GM23338 (cell line): Measurements from ENCODE around the gene SRGAP3. TPM values are rescaled to one million over a fixed set of nuclear protein-coding genes. Genes with fewer than 3 reads are reported as not detected.

Experiments
- ATAC-seq: fragments of 200-7000 bp; cut with Tn5 transposase; 3 replicates; pipeline ENCODE4 v1.9.1; 2020
- DNase-seq: peaks from one replicate; pipeline ENCODE4 v3.0.0-alpha.2; 2015; ENCODE audit warnings: low spot score
- H2AFZ ChIP-seq: fragments of 200-600 bp; sonication (generic); 2 replicates; pipeline ENCODE4 v1.8.0; 2016; ENCODE audit warnings: antibody characterized with exemption, mild to moderate bottlenecking, moderate library complexity
- H3F3A ChIP-seq: fragments of 200-600 bp; sonication (generic); replicated peaks from 2 replicates; pipeline ENCODE4 v1.8.0; 2017; ENCODE audit warnings: antibody characterized with exemption, mixed run types, low read depth
- H3K27ac ChIP-seq: fragments of 200-600 bp; sonication (generic); 2 replicates; pipeline ENCODE4 v1.6.1; 2016; ENCODE audit warnings: low read depth
- H3K27me3 ChIP-seq: fragments of 200-600 bp; sonication (generic); 2 replicates; pipeline ENCODE4 v1.8.0; 2016; ENCODE audit warnings: mild to moderate bottlenecking, mixed run types, moderate library complexity; ENCODE audit not compliant: insufficient read depth
- H3K36me3 ChIP-seq: fragments of 200-600 bp; sonication (generic); 2 replicates; pipeline ENCODE4 v1.8.0; 2016; ENCODE audit warnings: mild to moderate bottlenecking; ENCODE audit not compliant: insufficient read depth
- H3K4me1 ChIP-seq: fragments of 200-600 bp; sonication (generic); 2 replicates; pipeline ENCODE4 v1.8.0; 2016; ENCODE audit warnings: mild to moderate bottlenecking, moderate library complexity; ENCODE audit not compliant: insufficient read depth
- H3K4me2 ChIP-seq: fragments of 200-600 bp; sonication (generic); 2 replicates; pipeline ENCODE4 v1.7.1; 2017; ENCODE audit warnings: mixed run types
- H3K4me3 ChIP-seq: fragments of 200-600 bp; sonication (generic); 2 replicates; pipeline ENCODE4 v1.6.1; 2016; ENCODE audit warnings: mixed run types
- H3K79me2 ChIP-seq: fragments of 200-600 bp; sonication (generic); replicated peaks from 2 replicates; pipeline ENCODE4 v1.8.0; 2017; ENCODE audit warnings: mild to moderate bottlenecking; ENCODE audit not compliant: insufficient read depth
- H3K9me2 ChIP-seq: fragments of 200-600 bp; sonication (generic); 2 replicates; pipeline ENCODE4 v1.8.0; 2017; ENCODE audit not compliant: insufficient read depth
- H4K20me1 ChIP-seq: fragments of 200-600 bp; sonication (generic); replicated peaks from 2 replicates; pipeline ENCODE4 v1.8.0; 2017; ENCODE audit warnings: mild to moderate bottlenecking; ENCODE audit not compliant: insufficient read depth
- H3K27ac Mint-ChIP-seq: 2 replicates; pipeline ENCODE4 v1.8.0; 2020; ENCODE audit warnings: inconsistent platforms, mild to moderate bottlenecking, moderate library complexity, mixed read lengths
- H3K27me3 Mint-ChIP-seq: 3 replicates; pipeline ENCODE4 v1.8.0; 2022; ENCODE audit warnings: low read depth, mild to moderate bottlenecking, moderate library complexity, mixed read lengths, inconsistent platforms; ENCODE audit not compliant: insufficient read depth, poor library complexity
- H3K36me3 Mint-ChIP-seq: 3 replicates; pipeline ENCODE4 v1.8.0; 2021; ENCODE audit warnings: low read depth, mild to moderate bottlenecking, inconsistent platforms, moderate library complexity, mixed read lengths
- H3K4me1 Mint-ChIP-seq: 3 replicates; pipeline ENCODE4 v1.8.0; 2020; ENCODE audit warnings: mild to moderate bottlenecking, inconsistent platforms, mixed read lengths
- H3K4me3 Mint-ChIP-seq: 3 replicates; pipeline ENCODE4 v1.8.0; 2021; ENCODE audit warnings: moderate library complexity, mild to moderate bottlenecking, inconsistent platforms, mixed read lengths
- H3K9me3 Mint-ChIP-seq: 3 replicates; pipeline ENCODE4 v1.8.0; 2020; ENCODE audit warnings: moderate library complexity, mild to moderate bottlenecking, inconsistent platforms, mixed read lengths
- CREB1 ChIP-seq: fragments of 250-450 bp; sonication (Bioruptor Pico); IDR thresholded peaks from 2 replicates; pipeline ENCODE4 v1.5.0; 2020; ENCODE audit warnings: low read depth, mild to moderate bottlenecking, moderate library complexity
- CTCF ChIP-seq, 2 experiments: fragments of 200-600 bp in 1 of 2; sonication (generic) in 1 of 2; conservative IDR thresholded peaks; 2 replicates each; pipeline versions ENCODE4 v1.5.1 to v1.6.1; 2016 to 2017; ENCODE audit warnings: antibody characterized with exemption in 2 of 2, low read depth in 2 of 2, mild to moderate bottlenecking in 2 of 2, moderate library complexity in 1 of 2
- EZH2 ChIP-seq: fragments of 200-600 bp; sonication (generic); IDR thresholded peaks from one replicate; pipeline ENCODE4 v1.8.0; 2017; ENCODE audit warnings: antibody characterized with exemption, mild to moderate bottlenecking, low read depth; ENCODE audit not compliant: unreplicated experiment
- JUNB ChIP-seq: IDR thresholded peaks from one replicate; pipeline ENCODE4 v1.6.1; 2016; ENCODE audit warnings: antibody characterized with exemption; ENCODE audit not compliant: unreplicated experiment
- POLR2AphosphoS5 ChIP-seq: IDR thresholded peaks from 2 replicates; pipeline ENCODE4 v1.6.1; 2016; ENCODE audit warnings: antibody characterized with exemption, low read depth
- ZNF331 ChIP-seq: fragments of 250-450 bp; sonication (Bioruptor Pico); IDR thresholded peaks from 2 replicates; pipeline ENCODE4 v1.5.0; 2020; ENCODE audit warnings: low read depth, mild to moderate bottlenecking, moderate library complexity
- ZNF462 ChIP-seq: fragments of 250-450 bp; sonication (Bioruptor Pico); IDR thresholded peaks from 2 replicates; pipeline ENCODE4 v1.5.0; 2020; ENCODE audit warnings: mild to moderate bottlenecking, moderate library complexity
- polyA plus RNA-seq: library from polyadenylated mRNA; unstranded; fragments of >200 nt; fragmentation: Nextera tagmentation; extraction: Ambion mirVana; gene quantifications from 2 replicates; pipeline ENCODE4 v1.2.1, GENCODE V29; 2016
- total RNA-seq: library from RNA; depleted of rRNA; stranded (reverse); fragments of >200 nt; shearing (Covaris generic); gene quantifications from 2 replicates; pipeline ENCODE4 v1.2.3, GENCODE V29; 2014

Gene SRGAP3
- total and polyA plus RNA-seq, 2 experiments from 2014 or later, result 6.4 to 9.4 TPM

- TF ChIP-seq ZNF462, result no peak
- no peak for TF ChIP-seq POLR2AphosphoS5
- no peak for TF ChIP-seq CTCF (conservative IDR thresholded peaks at IDR 0.05; ENCODE audit: low read depth in 2 of 2)
- no peak for TF ChIP-seq EZH2
These were observed 106.3 kb downstream of the SRGAP3 start (continued) for GRCh38 chr3:9143184-9143583.

GRCh38 chr3:9142362-9142761 is 107.1 kb downstream of the SRGAP3 start:
- H3K27ac Mint-ChIP-seq, result no peak overlapping the region
- H3K27me3 ChIP-seq, result peaks cover 3% of the 10 kb centered on the region; the same call in 1 of the 2 replicates
- H3K79me2 ChIP-seq, result no peaks in the 10 kb centered on the region
- H3K4me2 ChIP-seq, result no peak overlapping the region
- H3F3A ChIP-seq, result no peaks in the 10 kb centered on the region
- H2AFZ ChIP-seq, result no peak overlapping the region
- no peaks in the 10 kb centered on the region for H3K36me3 ChIP-seq
- H3K27me3 Mint-ChIP-seq, result peaks cover 2% of the 10 kb centered on the region
- peaks cover 12% of the 10 kb centered on the region; the same call in 1 of the 3 replicates for H3K9me3 Mint-ChIP-seq
- H3K9me2 ChIP-seq, result 0 out of 2 replicates have a peak, but pooled peaks cover 4% of the 10 kb centered on the region
- H3K4me3 Mint-ChIP-seq, result no peak overlapping the region
- DNase-seq (no peak), ATAC-seq (no peak)
- no peaks in the 10 kb centered on the region for H4K20me1 ChIP-seq
- no peak overlapping the region for H3K4me3 ChIP-seq
- H3K4me1 ChIP-seq, result peaks cover 12% of the 10 kb centered on the region; the same call in 1 of the 2 replicates
- H3K27ac ChIP-seq, result no peak overlapping the region
- H3K36me3 Mint-ChIP-seq, result peaks cover 9% of the 10 kb centered on the region; the same call in 2 of the 3 replicates
- peaks cover 5% of the 10 kb centered on the region for H3K4me1 Mint-ChIP-seq
- TF ChIP-seq CREB1 (CRISPR knock-in tag) (no peak), JUNB (no peak), CTCF (conservative IDR thresholded peaks at IDR 0.05; ENCODE audit: low read depth in 2 of 2) (no peak), ZNF331 (CRISPR knock-in tag) (no peak)
